ENCODE results near the gene MPPED1.

The MPPED1 gene

GRCh38 chr22:43432883-43433415 lies 21.1 kb downstream of the MPPED1 start:
- DNase-seq = no peak

GRCh38 chr22:43433451-43434274 lies 21.8 kb downstream of the MPPED1 start:
- DNase-seq = no peak

GRCh38 chr22:43434275-43434927 lies 22.6 kb downstream of the MPPED1 start:
- DNase-seq = no peak

GRCh38 chr22:43434928-43435311 lies 23.1 kb downstream of the MPPED1 start:
- DNase-seq = no peak

- DNase-seq = no peak
Observed at GRCh38 chr22:43435851-43436811, 24.3 kb downstream of the MPPED1 start.

GRCh38 chr22:43436868-43437267 lies 25.1 kb downstream of the MPPED1 start:
- DNase-seq = no peak

GRCh38 chr22:43437871-43438475 lies 26.2 kb downstream of the MPPED1 start:
- no peak for DNase-seq

GRCh38 chr22:43438666-43439347 lies 27.0 kb downstream of the MPPED1 start:
- DNase-seq = no peak

- DNase-seq = no peak
Observed at GRCh38 chr22:43439368-43440103, 27.7 kb downstream of the MPPED1 start.

GRCh38 chr22:43440104-43440387 lies 28.2 kb downstream of the MPPED1 start:
- DNase-seq = no peak

GRCh38 chr22:43440556-43440955 lies 28.7 kb downstream of the MPPED1 start:
- no peak for DNase-seq

GRCh38 chr22:43441216-43441615 lies 29.4 kb downstream of the MPPED1 start:
- DNase-seq = no peak

- no peak for DNase-seq
Observed at GRCh38 chr22:43441751-43442150, 29.9 kb downstream of the MPPED1 start.

- DNase-seq = no peak
Observed at GRCh38 chr22:43442386-43443151, 30.8 kb downstream of the MPPED1 start.

- no peak for DNase-seq
Observed at GRCh38 chr22:43443152-43443471, 31.3 kb downstream of the MPPED1 start.

- DNase-seq = no peak
Observed at GRCh38 chr22:43446037-43446803, 34.4 kb downstream of the MPPED1 start.

GRCh38 chr22:43446916-43447315 lies 35.1 kb downstream of the MPPED1 start:
- DNase-seq = peak; percentile 26

- no peak for DNase-seq
Observed at GRCh38 chr22:43447380-43447779, 35.6 kb downstream of the MPPED1 start.

GRCh38 chr22:43448048-43448447 lies 36.2 kb downstream of the MPPED1 start:
- DNase-seq = peak; percentile 17

Measured in hematopoietic multipotent progenitor cell treated with erythropoietin and hydrocortisone succinate and interleukin-3 and kit ligand, for 6 days (in vitro differentiated cells).